Naive thymus-derived CD8-positive, alpha-beta T cell (primary cell): ENCODE measurements around the gene CACNG8. TPM values are rescaled to one million over a fixed set of nuclear protein-coding genes. Genes with fewer than 3 reads are reported as not detected.

Experiments used
- ATAC-seq, 2 donors: fragments of 150-1000 bp; cut with Tn5 transposase in 1 of 2; sonication (Bioruptor Pico), chemical (Tn5 transposase) in 1 of 2; 1 replicate in 1 of 2; 2 replicates in 1 of 2; pipeline ENCODE4 v1.10.0; 2021; ENCODE audit warnings: mild to moderate bottlenecking in 2 of 2, moderate library complexity in 2 of 2
- POLR2A ChIA-PET: fragments of 350-600 bp; sonication (Branson Sonifier 250); formaldehyde crosslinking; loops from one replicate; lab custom pipeline; 2021; ENCODE audit warnings: antibody characterized with exemption; lab: Charles Lee
- DNase-seq, 10 donors: peaks; one replicate each; pipeline versions ENCODE4 v3.0.0 to v3.0.0-alpha.2; 2020 to 2022
- H3K27ac Mint-ChIP-seq, 10 donors: one replicate each; pipeline ENCODE4 v1.8.0; 2020 to 2022; ENCODE audit warnings: mild to moderate bottlenecking in 10 of 10, mixed read lengths in 10 of 10, moderate library complexity in 4 of 10, inconsistent platforms in 1 of 10
- H3K27me3 Mint-ChIP-seq, 5 donors: one replicate each; pipeline ENCODE4 v1.8.0; 2021 to 2022; ENCODE audit warnings: mixed read lengths in 5 of 5
- H3K36me3 Mint-ChIP-seq, 3 donors: one replicate each; pipeline ENCODE4 v1.8.0; 2020 to 2022; ENCODE audit warnings: mixed read lengths in 3 of 3, mild to moderate bottlenecking in 2 of 3, inconsistent platforms in 1 of 3
- H3K4me1 Mint-ChIP-seq, 4 donors: one replicate each; pipeline ENCODE4 v1.8.0; 2021 to 2022; ENCODE audit warnings: mixed read lengths in 4 of 4
- H3K4me3 Mint-ChIP-seq, 10 donors: one replicate each; pipeline ENCODE4 v1.8.0; 2020 to 2022; ENCODE audit warnings: mild to moderate bottlenecking in 10 of 10, mixed read lengths in 10 of 10, moderate library complexity in 6 of 10, inconsistent platforms in 1 of 10
- H3K9me3 Mint-ChIP-seq, 9 donors: one replicate each; pipeline ENCODE4 v1.8.0; 2020 to 2022; ENCODE audit warnings: mixed read lengths in 9 of 9, mild to moderate bottlenecking in 3 of 9, inconsistent platforms in 1 of 9, moderate library complexity in 1 of 9
- polyA plus RNA-seq, 3 donors: library from polyadenylated mRNA; unstranded; fragments of 300-500 nt; fragmentation: Illumina TruSeq; gene quantifications; one replicate each; pipeline ENCODE4 v1.2.3, GENCODE V29; 2021
- total RNA-seq, 8 experiments: library from RNA in 2 of 8; stranded (reverse) in 2 of 8; gene quantifications; one replicate each; pipeline ENCODE4 v1.2.3 and lab custom pipeline; 2021 to 2026

Gene CACNG8
- total and polyA plus RNA-seq, 5 experiments from 2014 or later, result not detected

- POLR2A ChIA-PET, result no interaction called here
- Mint-ChIP-seq H3K27ac (no peak overlapping the region), H3K4me1 (no peaks in the 10 kb centered on the region), H3K4me3 (no peak overlapping the region), H3K27me3 (peaks cover 27 to 54% (median 38%) of the 10 kb centered on the region in 5 donors), H3K36me3 (no peaks in the 10 kb centered on the region), H3K9me3 (peaks cover 0 to 2% (median 0%) of the 10 kb centered on the region in 9 donors)
- ATAC-seq, result no peak
- no peak for DNase-seq
These were observed 38.8 kb downstream of the CACNG8 start for GRCh38 chr19:54001496-54001895.

GRCh38 chr19:54002495-54003315 is 40.0 kb downstream of the CACNG8 start:
- peak overlapping the region in 1 of 10 donors; percentile 35 for H3K27ac Mint-ChIP-seq
- no peaks in the 10 kb centered on the region for H3K4me1 Mint-ChIP-seq
- no peak overlapping the region for H3K4me3 Mint-ChIP-seq
- POLR2A ChIA-PET, result no interaction called here
- peaks cover 0 to 2% (median 0%) of the 10 kb centered on the region in 9 donors for H3K9me3 Mint-ChIP-seq
- peaks cover 24 to 57% (median 42%) of the 10 kb centered on the region in 5 donors for H3K27me3 Mint-ChIP-seq
- DNase-seq (no peak), ATAC-seq (no peak)
- no peaks in the 10 kb centered on the region for H3K36me3 Mint-ChIP-seq

- ATAC-seq (no peak), DNase-seq (no peak)
- Mint-ChIP-seq H3K4me3 (no peak overlapping the region), H3K36me3 (peaks cover 0 to 2% (median 0%) of the 10 kb centered on the region in 3 donors), H3K27ac (no peak overlapping the region), H3K4me1 (no peaks in the 10 kb centered on the region), H3K27me3 (peaks cover 12 to 59% (median 45%) of the 10 kb centered on the region in 5 donors), H3K9me3 (peaks cover 0 to 3% (median 0%) of the 10 kb centered on the region in 9 donors)
- POLR2A ChIA-PET, result no interaction called here
These were observed 46.7 kb downstream of the CACNG8 start for GRCh38 chr19:54009440-54009839.

DNA sequence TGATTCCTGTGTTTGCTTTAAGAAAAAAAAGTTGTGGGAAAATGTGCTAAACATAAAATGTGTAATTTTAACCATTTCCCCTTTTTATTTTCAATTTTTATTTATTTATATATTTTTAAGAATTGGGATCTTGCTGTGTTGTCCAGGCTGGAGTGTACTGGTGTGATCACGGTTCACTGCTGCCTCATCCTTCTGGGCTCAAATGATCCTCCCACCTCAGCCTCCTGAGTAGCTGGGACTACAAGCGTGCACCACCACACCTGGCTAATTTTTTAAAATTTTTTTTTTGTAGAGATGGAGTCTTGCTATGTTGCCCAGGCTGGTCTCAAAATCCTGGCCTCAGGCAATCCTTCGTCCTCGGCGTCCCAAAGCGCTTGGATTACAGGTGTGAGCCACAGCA is 47.7 kb downstream of the CACNG8 start:
- H3K9me3 Mint-ChIP-seq, result peaks cover 0 to 3% (median 0%) of the 10 kb centered on the region in 9 donors
- ATAC-seq (no peak), DNase-seq (no peak)
- H3K36me3 Mint-ChIP-seq, result peaks cover 0 to 2% (median 0%) of the 10 kb centered on the region in 3 donors
- H3K4me1 Mint-ChIP-seq, result no peaks in the 10 kb centered on the region
- H3K27me3 Mint-ChIP-seq, result peaks cover 14 to 69% (median 47%) of the 10 kb centered on the region in 5 donors
- H3K4me3 Mint-ChIP-seq, result no peak overlapping the region
- H3K27ac Mint-ChIP-seq, result no peak overlapping the region
- POLR2A ChIA-PET, result no interaction called here

GRCh38 chr19:54011507-54012211 is 48.9 kb downstream of the CACNG8 start:
- POLR2A ChIA-PET, result no interaction called here
- peaks cover 16 to 79% (median 57%) of the 10 kb centered on the region in 5 donors for H3K27me3 Mint-ChIP-seq
- no peak for ATAC-seq

GRCh38 chr19:54013866-54014265 is 51.1 kb downstream of the CACNG8 start:
- DNase-seq (no peak), ATAC-seq (no peak)
- Mint-ChIP-seq H3K27ac (no peak overlapping the region), H3K4me1 (no peaks in the 10 kb centered on the region), H3K9me3 (peaks cover 0 to 3% (median 0%) of the 10 kb centered on the region in 9 donors), H3K4me3 (no peak overlapping the region), H3K27me3 (peaks cover 11 to 68% (median 51%) of the 10 kb centered on the region in 5 donors), H3K36me3 (peaks cover 0 to 2% (median 0%) of the 10 kb centered on the region in 3 donors)
- POLR2A ChIA-PET, result no interaction called here

More at GRCh38 chr19:54011507-54012211, 48.9 kb downstream of the CACNG8 start:
- H3K9me3 Mint-ChIP-seq, result peaks cover 0 to 3% (median 0%) of the 10 kb centered on the region in 9 donors
- no peaks in the 10 kb centered on the region for H3K4me1 Mint-ChIP-seq
- DNase-seq, result no peak
- H3K36me3 Mint-ChIP-seq, result peaks cover 0 to 2% (median 0%) of the 10 kb centered on the region in 3 donors
- H3K4me3 Mint-ChIP-seq, result no peak overlapping the region
- no peak overlapping the region for H3K27ac Mint-ChIP-seq

DNA sequence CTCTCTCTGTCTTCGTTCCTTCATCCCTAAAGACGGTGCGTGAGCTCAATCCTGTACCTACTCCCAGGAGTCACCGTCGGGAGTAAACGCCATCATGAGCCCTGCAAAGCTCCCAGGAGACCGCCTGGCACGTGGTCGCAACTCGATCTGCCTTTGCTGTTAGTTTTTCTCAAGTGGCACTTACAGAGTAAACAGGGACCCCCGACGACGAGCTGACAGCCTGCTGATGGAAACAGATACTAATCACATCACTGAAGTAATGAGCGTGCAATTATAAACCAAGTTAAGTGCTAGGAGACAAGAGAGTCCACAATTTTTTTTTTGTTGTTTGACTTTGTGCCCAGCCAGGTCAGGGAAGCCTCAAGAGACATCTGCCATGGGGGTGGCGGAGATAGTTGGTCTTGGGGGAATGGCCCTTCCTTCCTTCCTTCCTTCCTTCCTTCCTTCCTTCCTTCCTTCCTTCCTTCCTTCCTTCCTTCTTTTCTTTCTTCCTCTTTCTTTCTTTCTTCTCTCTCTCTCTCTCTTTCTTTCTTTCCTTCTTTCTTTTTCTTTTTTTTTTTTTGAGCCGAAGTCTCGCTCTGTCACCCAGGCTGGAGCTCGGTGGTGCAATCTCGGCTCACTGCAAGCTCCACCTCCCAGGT is 52.3 kb downstream of the CACNG8 start:
- ATAC-seq (no peak), DNase-seq (no peak)
- Mint-ChIP-seq H3K4me1 (no peaks in the 10 kb centered on the region), H3K4me3 (no peak overlapping the region), H3K27ac (peak overlapping the region in 1 of 10 donors; percentile 74), H3K36me3 (peaks cover 0 to 2% (median 0%) of the 10 kb centered on the region in 3 donors), H3K9me3 (peaks cover 0 to 3% (median 0%) of the 10 kb centered on the region in 9 donors), H3K27me3 (peaks cover 11 to 65% (median 52%) of the 10 kb centered on the region in 5 donors)
- POLR2A ChIA-PET, result interaction anchor here (0.6 kb wide), 1 partner anchor 14 kb away, joined by 4 read pairs; no protein-coding TSS in a partner anchor

DNA sequence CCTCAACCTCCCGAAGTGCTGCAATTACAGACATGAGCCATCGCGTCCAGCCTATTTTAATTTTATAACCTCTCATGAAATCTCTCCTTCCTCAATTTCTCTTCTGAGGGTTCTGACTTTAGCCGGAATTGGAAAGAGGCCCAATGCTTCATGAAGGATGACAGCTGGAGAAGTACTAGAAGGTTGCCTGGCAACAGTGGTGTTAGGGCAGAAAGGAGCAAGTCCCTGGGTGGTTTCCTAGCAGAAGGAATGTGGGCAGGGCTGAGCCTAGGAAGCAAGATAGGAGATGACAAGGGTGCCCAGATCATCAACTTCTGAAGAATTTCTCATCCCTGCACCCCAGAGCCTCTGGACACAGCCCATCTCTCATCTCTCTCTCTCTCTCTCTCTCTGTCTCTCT is 54.5 kb downstream of the CACNG8 start:
- DNase-seq (no peak), ATAC-seq (no peak)
- Mint-ChIP-seq H3K9me3 (peaks cover 0 to 3% (median 0%) of the 10 kb centered on the region in 9 donors), H3K27me3 (peaks cover 14 to 66% (median 50%) of the 10 kb centered on the region in 5 donors), H3K4me3 (no peak overlapping the region), H3K4me1 (peaks cover 0 to 4% (median 0%) of the 10 kb centered on the region in 4 donors), H3K27ac (no peak overlapping the region), H3K36me3 (no peaks in the 10 kb centered on the region)
- POLR2A ChIA-PET, result interaction anchor here (0.7 kb wide), 1 partner anchor 12 kb away, joined by 3 read pairs; no protein-coding TSS in a partner anchor

DNA sequence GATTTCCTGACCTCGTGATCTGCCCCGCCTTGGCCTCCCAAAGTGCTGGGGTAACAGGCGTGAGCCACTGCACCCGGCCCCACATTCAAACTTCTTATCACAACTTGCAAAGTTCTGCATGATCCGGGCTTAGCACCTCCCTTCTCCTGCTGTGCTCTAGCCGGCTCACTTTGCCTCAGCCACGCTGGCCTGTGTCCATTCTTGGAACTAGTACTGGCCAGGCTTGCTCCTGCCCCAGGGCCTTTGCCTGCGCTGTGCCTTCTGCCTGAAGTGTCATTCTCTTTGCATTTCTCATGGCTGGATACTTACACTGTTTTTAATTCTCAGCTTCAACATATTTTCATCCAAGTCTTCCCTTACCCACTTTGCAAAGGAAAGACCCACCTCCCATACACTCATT is 58.6 kb downstream of the CACNG8 start:
- Mint-ChIP-seq H3K4me1 (peaks cover 0 to 8% (median 5%) of the 10 kb centered on the region in 4 donors), H3K4me3 (no peak overlapping the region), H3K27ac (no peak overlapping the region), H3K9me3 (no peaks in the 10 kb centered on the region), H3K36me3 (no peaks in the 10 kb centered on the region), H3K27me3 (peaks cover 15 to 70% (median 30%) of the 10 kb centered on the region in 5 donors)
- DNase-seq (no peak), ATAC-seq (no peak)
- POLR2A ChIA-PET, result no interaction called here

DNA sequence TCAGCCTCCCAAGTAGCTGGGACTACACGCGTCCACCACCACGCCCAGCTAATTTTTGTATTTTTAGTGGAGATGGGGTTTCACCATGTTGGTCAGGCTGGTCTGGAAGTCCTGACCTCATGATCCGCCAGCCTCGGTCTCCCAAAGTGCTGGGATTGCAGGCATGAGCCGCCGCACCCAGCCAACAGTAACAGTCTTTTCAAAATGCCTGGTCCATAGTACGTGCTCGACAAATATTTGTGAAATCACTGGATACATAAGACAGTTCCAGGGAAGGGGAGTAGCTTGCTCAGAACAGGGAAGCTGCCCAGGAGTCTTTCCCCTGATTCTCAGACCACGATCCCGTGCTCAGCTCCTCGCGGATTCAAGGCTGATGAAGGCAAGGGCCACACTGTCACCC is 59.2 kb downstream of the CACNG8 start:
- no peak for ATAC-seq
- H3K4me3 Mint-ChIP-seq, result no peak overlapping the region
- POLR2A ChIA-PET, result no interaction called here
- no peaks in the 10 kb centered on the region for H3K36me3 Mint-ChIP-seq
- no peak for DNase-seq
- peaks cover 0 to 8% (median 5%) of the 10 kb centered on the region in 4 donors for H3K4me1 Mint-ChIP-seq
- no peaks in the 10 kb centered on the region for H3K9me3 Mint-ChIP-seq
- H3K27ac Mint-ChIP-seq, result no peak overlapping the region
- H3K27me3 Mint-ChIP-seq, result peaks cover 15 to 72% (median 28%) of the 10 kb centered on the region in 5 donors

GRCh38 chr19:54023191-54023590 is 60.5 kb downstream of the CACNG8 start:
- Mint-ChIP-seq H3K4me1 (peaks cover 0 to 8% (median 5%) of the 10 kb centered on the region in 4 donors), H3K27ac (no peak overlapping the region), H3K36me3 (no peaks in the 10 kb centered on the region), H3K27me3 (peaks cover 13 to 71% (median 21%) of the 10 kb centered on the region in 5 donors), H3K9me3 (no peaks in the 10 kb centered on the region), H3K4me3 (no peak overlapping the region)
- POLR2A ChIA-PET, result interaction anchor here (1.2 kb wide), 1 partner anchor 142 kb away, joined by 3 read pairs; the partner anchor contains the start of gene PRKCG
- DNase-seq (no peak), ATAC-seq (no peak)

DNA sequence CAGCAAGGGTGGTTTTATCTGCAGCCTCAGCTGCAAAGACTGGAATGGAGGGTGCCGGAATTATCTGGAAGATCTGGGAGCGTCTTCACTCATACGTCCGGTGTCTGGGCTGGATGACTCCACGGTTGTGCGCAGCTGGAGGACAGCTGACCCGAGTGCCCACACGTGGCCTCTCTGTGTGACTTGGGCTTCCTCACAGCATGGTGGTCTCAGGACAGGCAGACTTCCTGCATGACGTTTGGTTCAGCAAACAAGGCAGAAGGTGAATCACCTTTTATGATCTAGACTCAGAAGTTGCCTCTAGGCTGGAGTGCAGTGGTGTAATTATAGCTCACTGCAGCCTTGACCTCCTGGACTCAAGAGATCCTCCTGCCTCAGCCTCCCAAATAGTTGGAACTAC is 61.9 kb downstream of the CACNG8 start:
- Mint-ChIP-seq H3K4me3 (no peak overlapping the region), H3K27me3 (peaks cover 16 to 75% (median 27%) of the 10 kb centered on the region in 5 donors), H3K36me3 (no peaks in the 10 kb centered on the region), H3K9me3 (no peaks in the 10 kb centered on the region), H3K27ac (no peak overlapping the region), H3K4me1 (peaks cover 0 to 8% (median 5%) of the 10 kb centered on the region in 4 donors)
- POLR2A ChIA-PET, result no interaction called here
- no peak for ATAC-seq
- DNase-seq, result no peak
